DND-41 (cell line): ENCODE results near the gene BCL7C.

Experiments used
- ATAC-seq: fragments of 200-7000 bp; cut with Tn5 transposase; 3 replicates; pipeline ENCODE4 v1.9.1; 2021; ENCODE audit warnings: low read depth; ENCODE audit not compliant: insufficient read depth
- DNase-seq: peaks from one replicate; pipeline ENCODE4 v3.0.0-alpha.2; 2020
- H2AFZ ChIP-seq: 2 replicates; pipeline ENCODE4 v1.6.0; 2012; ENCODE audit warnings: low read depth, low read length
- H3K27ac ChIP-seq: 2 replicates; pipeline ENCODE4 v1.5.1; 2012; ENCODE audit warnings: low read length, inconsistent platforms
- H3K27me3 ChIP-seq: fragments of 200-600 bp; sonication (generic); 2 replicates; pipeline ENCODE4 v1.6.0; 2012; ENCODE audit warnings: low read length, mild to moderate bottlenecking, inconsistent platforms; ENCODE audit not compliant: insufficient read depth, poor library complexity
- H3K36me3 ChIP-seq: 2 replicates; pipeline ENCODE4 v1.5.1; 2012; ENCODE audit warnings: low read length, inconsistent platforms; ENCODE audit not compliant: insufficient read depth
- H3K4me1 ChIP-seq: 2 replicates; pipeline ENCODE4 v1.5.1; 2012; ENCODE audit warnings: mild to moderate bottlenecking, low read length; ENCODE audit not compliant: insufficient read depth
- H3K4me2 ChIP-seq: 2 replicates; pipeline ENCODE4 v1.6.0; 2012; ENCODE audit warnings: mild to moderate bottlenecking, moderate library complexity, low read length, inconsistent platforms; ENCODE audit not compliant: insufficient read depth
- H3K4me3 ChIP-seq, 2 experiments: fragments of 200-600 bp in 1 of 2; shearing (Covaris generic) in 1 of 2; 2 replicates each; pipeline ENCODE4 v1.5.1; 2012 to 2016; ENCODE audit warnings: inconsistent platforms in 2 of 2, low read length in 2 of 2, mild to moderate bottlenecking in 2 of 2, low read depth in 1 of 2, moderate library complexity in 1 of 2
- H3K79me2 ChIP-seq: 2 replicates; pipeline ENCODE4 v1.6.0; 2012; ENCODE audit warnings: low read length, inconsistent platforms; ENCODE audit not compliant: insufficient read depth
- H3K9ac ChIP-seq: 2 replicates; pipeline ENCODE4 v1.6.0; 2012; ENCODE audit warnings: low read depth, mild to moderate bottlenecking, inconsistent platforms, low read length, moderate library complexity
- H3K9me3 ChIP-seq: 2 replicates; pipeline ENCODE4 v1.5.1; 2012; ENCODE audit warnings: low read length, moderate library complexity, mild to moderate bottlenecking, inconsistent platforms; ENCODE audit not compliant: insufficient read depth, severe bottlenecking
- H4K20me1 ChIP-seq: 2 replicates; pipeline ENCODE4 v1.6.0; 2012; ENCODE audit warnings: low read length; ENCODE audit not compliant: insufficient read depth
- EZH2 ChIP-seq: IDR thresholded peaks from 3 replicates; pipeline ENCODE4 v1.6.1; 2012; ENCODE audit warnings: borderline replicate concordance, low read depth, mild to moderate bottlenecking, moderate library complexity, low read length, inconsistent platforms; ENCODE audit not compliant: severe bottlenecking
- TF ChIP-seq, protein P1 (sequence below): IDR thresholded peaks from 2 replicates; pipeline ENCODE4 v1.5.1; 2012; ENCODE audit warnings: borderline replicate concordance, low read length, moderate library complexity, mild to moderate bottlenecking; ENCODE audit not compliant: poor library complexity, severe bottlenecking; ENCODE audit errors: extremely low read depth

The BCL7C gene

DNA sequence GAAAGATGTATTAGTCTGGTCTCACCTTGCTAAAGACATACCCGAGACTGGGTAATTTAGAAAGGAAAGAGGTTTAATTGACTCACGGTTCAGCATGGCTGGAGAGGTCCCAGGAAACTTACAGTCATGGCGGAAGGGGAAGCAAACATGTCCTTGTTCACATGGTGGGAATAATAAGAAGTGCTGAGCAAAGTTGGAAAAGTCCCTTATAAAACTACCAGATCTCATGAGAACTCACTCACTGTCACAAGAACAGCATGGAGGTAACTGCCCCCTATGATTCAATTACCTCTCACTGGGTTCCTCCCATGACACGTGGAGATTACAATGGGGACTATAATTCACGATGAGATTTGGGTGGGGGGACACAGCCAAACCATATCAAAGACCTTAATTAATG lies 53.3 kb downstream of the BCL7C start:
- no peak overlapping the region for H3K4me3 ChIP-seq
- no peaks in the 10 kb centered on the region for H4K20me1 ChIP-seq
- TF ChIP-seq, protein P1, sequence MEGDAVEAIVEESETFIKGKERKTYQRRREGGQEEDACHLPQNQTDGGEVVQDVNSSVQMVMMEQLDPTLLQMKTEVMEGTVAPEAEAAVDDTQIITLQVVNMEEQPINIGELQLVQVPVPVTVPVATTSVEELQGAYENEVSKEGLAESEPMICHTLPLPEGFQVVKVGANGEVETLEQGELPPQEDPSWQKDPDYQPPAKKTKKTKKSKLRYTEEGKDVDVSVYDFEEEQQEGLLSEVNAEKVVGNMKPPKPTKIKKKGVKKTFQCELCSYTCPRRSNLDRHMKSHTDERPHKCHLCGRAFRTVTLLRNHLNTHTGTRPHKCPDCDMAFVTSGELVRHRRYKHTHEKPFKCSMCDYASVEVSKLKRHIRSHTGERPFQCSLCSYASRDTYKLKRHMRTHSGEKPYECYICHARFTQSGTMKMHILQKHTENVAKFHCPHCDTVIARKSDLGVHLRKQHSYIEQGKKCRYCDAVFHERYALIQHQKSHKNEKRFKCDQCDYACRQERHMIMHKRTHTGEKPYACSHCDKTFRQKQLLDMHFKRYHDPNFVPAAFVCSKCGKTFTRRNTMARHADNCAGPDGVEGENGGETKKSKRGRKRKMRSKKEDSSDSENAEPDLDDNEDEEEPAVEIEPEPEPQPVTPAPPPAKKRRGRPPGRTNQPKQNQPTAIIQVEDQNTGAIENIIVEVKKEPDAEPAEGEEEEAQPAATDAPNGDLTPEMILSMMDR, result no peak
- no peak for TF ChIP-seq EZH2
- H3K27me3 ChIP-seq, result no peaks in the 10 kb centered on the region
- ATAC-seq (no peak), DNase-seq (no peak)
- no peak overlapping the region for H3K4me2 ChIP-seq
- no peak overlapping the region for H3K9ac ChIP-seq
- H3K36me3 ChIP-seq, result no peaks in the 10 kb centered on the region
- H3K9me3 ChIP-seq, result no peaks in the 10 kb centered on the region
- H3K27ac ChIP-seq, result no peak overlapping the region
- no peaks in the 10 kb centered on the region for H3K79me2 ChIP-seq
- no peak overlapping the region for H2AFZ ChIP-seq
- peaks cover 11% of the 10 kb centered on the region for H3K4me1 ChIP-seq

DNA sequence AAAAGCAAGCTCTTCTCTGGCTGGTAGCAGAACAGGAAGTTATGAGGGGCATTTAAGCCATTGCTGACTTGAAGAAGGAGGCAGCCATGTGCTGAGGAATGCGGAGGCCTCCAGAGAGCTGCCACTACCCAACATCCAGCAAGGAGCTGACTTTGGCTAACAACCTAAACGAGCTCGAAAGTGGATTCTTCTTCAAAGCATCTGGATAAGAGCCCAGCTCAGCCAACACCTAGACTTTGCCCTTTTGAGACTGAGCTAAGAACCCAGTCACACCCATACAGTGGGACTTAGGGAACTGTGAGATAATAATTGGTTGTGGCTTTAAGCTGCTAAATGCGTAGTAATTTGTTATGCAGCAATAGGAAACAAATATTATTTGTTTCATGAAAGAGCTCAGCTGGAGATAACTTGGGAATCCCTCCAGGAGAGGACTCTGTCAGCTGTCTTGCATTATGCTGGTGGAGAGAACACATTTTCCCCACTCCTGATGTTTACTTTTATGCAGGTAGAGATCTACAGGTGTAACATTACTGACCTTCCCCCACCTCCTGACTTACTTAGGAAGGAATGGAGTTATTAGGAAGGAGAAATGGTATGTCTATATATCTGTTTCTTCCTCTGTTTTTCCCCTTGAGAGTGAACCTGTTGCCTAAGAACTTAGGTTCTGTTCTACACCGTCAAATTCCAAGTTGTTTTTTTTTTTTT lies 54.2 kb downstream of the BCL7C start:
- no peak for TF ChIP-seq EZH2
- TF ChIP-seq, protein P1, result no peak
- Histone ChIP-seq H3K9me3 (no peaks in the 10 kb centered on the region), H2AFZ (0 out of 2 replicates have a peak overlapping the region, but pooled peaks have one; percentile 5), H3K4me2 (no peak overlapping the region), H3K9ac (no peak overlapping the region), H3K27me3 (no peaks in the 10 kb centered on the region), H3K4me1 (peaks cover 4% of the 10 kb centered on the region), H4K20me1 (no peaks in the 10 kb centered on the region), H3K79me2 (no peaks in the 10 kb centered on the region), H3K27ac (no peak overlapping the region), H3K4me3 (no peak overlapping the region), H3K36me3 (no peaks in the 10 kb centered on the region)
- ATAC-seq (no peak), DNase-seq (no peak)

- no peak overlapping the region for H3K4me3 ChIP-seq
- H3K9ac ChIP-seq, result no peak overlapping the region
- no peak for ATAC-seq
- DNase-seq, result no peak
- no peak for TF ChIP-seq EZH2
- TF ChIP-seq, protein P1, result no peak
- no peaks in the 10 kb centered on the region for H3K9me3 ChIP-seq
- H3K4me2 ChIP-seq, result no peak overlapping the region
- no peaks in the 10 kb centered on the region for H3K4me1 ChIP-seq
- H3K79me2 ChIP-seq, result no peaks in the 10 kb centered on the region
- H2AFZ ChIP-seq, result no peak overlapping the region
- H3K27me3 ChIP-seq, result no peaks in the 10 kb centered on the region
- H3K36me3 ChIP-seq, result no peaks in the 10 kb centered on the region
- H4K20me1 ChIP-seq, result no peaks in the 10 kb centered on the region
- no peak overlapping the region for H3K27ac ChIP-seq
Observed at GRCh38 chr16:30838876-30839471, 54.9 kb downstream of the BCL7C start.
